Measurements from ENCODE around the gene AFAP1L1. TPM values are rescaled to one million over a fixed set of nuclear protein-coding genes. Genes with fewer than 3 reads are reported as not detected.

AFAP1L1 gene
- total and polyA plus RNA-seq, 9 of the 15 experiments (the other 6 are each of a cell fraction or from before 2014, with no cell fraction given): 0.01 to 0.12 (median 0.03) TPM; not detected in 4

DNA sequence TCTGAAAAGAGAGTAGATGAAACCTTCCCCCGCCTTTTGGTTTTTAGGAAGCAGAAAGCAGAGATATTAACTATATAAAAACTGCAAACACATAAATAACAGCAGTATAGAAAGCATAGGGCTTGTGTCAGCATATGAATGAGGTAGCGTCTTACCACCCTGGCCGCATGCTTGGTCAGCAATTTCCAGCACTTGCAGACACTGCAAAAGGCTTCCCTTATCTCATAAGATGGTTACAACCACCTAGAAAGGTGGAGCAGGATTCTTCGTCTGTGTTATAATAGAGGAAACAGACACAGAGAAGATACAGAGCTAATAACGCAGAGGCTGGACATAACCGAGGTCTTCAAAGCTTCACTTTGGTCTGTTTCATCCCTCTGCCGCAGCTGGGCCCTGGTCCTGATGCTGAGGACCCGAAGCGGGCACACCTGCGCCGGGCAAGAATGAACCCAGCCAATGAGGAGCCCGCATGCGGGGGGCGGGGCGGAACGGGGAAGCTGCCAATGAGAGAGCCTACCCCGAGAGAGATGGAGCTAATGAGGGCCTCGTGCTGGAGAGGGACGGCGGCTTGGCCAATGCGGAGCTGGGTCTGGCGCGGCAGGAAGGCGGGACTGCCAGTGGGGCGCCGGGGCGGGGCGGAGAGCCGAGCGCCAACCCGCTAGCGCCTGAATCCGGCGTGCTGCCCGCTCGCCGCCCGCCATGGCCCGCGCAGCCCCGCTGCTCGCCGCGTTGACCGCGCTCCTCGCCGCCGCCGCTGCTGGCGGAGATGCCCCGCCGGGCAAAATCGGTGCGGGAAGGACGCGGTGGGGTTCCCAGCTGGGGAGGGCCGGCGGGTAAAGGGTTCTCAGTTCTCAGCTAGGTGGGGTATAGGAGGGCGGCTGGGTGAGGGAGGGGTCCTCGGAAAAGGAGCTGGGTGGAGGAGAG lies 86.0 kb downstream of the AFAP1L1 start, which contains the start of gene PCYOX1L (continued):
- TF ChIP-seq BRF2 (IDR thresholded peaks at IDR 0.05; ENCODE audit: borderline replicate concordance, insufficient read depth, insufficient read length) (no peak), IFI16 (CRISPR knock-in tag; IDR thresholded peaks at IDR 0.05) (no peak), MGA (IDR thresholded peaks at IDR 0.05) (no peak; the same call in 1 of the 2 replicates), RFX1 (IDR thresholded peaks at IDR 0.05) (no peak), ZBTB33 (CRISPR knock-in tag; IDR thresholded peaks at IDR 0.05) (no peak), MED1 (CRISPR knock-in tag; IDR thresholded peaks at IDR 0.05; ENCODE audit: borderline replicate concordance) (no peak), TCF7L2 (IDR thresholded peaks at IDR 0.05; ENCODE audit: low read depth, low read length) (peak; percentile 80; the same call in 1 of the 2 replicates), KAT2B (IDR thresholded peaks at IDR 0.05; ENCODE audit: low read depth, low read length) (no peak), FOXA1 (IDR thresholded peaks at IDR 0.05; ENCODE audit: borderline replicate concordance) (no peak), THRB (CRISPR knock-in tag; conservative IDR thresholded peaks at IDR 0.05) (no peak)

Data from K562 (cell line).